Activated CD8-positive, alpha-beta memory T cell treated with anti-CD3 and anti-CD28 coated beads, Interleukin-2, amount 50 U/mL, for 24 hours (primary cell): ENCODE measurements around the gene TARS3.

ENCODE experiments used
- DNase-seq: peaks from one replicate; pipeline ENCODE4 v3.0.0-alpha.2; 2020; ENCODE audit errors: extremely low read depth

The TARS3 gene

GRCh38 chr15:101698314-101698713, 26.0 kb downstream of the TARS3 start:
- no peak for DNase-seq

GRCh38 chr15:101697488-101697887, 26.8 kb downstream of the TARS3 start:
- no peak for DNase-seq

GRCh38 chr15:101696829-101697228, 27.4 kb downstream of the TARS3 start:
- DNase-seq, result no peak

GRCh38 chr15:101694261-101694660, 30.0 kb downstream of the TARS3 start:
- no peak for DNase-seq

GRCh38 chr15:101692801-101693598, 31.3 kb downstream of the TARS3 start:
- no peak for DNase-seq

- no peak for DNase-seq
Observed at GRCh38 chr15:101689901-101690300, 34.4 kb downstream of the TARS3 start.

GRCh38 chr15:101686718-101687117, 37.6 kb downstream of the TARS3 start:
- DNase-seq, result no peak

- DNase-seq, result no peak
Observed at GRCh38 chr15:101684877-101685276, 39.4 kb downstream of the TARS3 start.

GRCh38 chr15:101684384-101684783, 39.9 kb downstream of the TARS3 start:
- no peak for DNase-seq

- DNase-seq, result no peak
Observed at GRCh38 chr15:101679806-101680205, 44.5 kb downstream of the TARS3 start.

- DNase-seq, result no peak
Observed at GRCh38 chr15:101676921-101677329, 47.3 kb downstream of the TARS3 start.

GRCh38 chr15:101675796-101676582, 48.3 kb downstream of the TARS3 start:
- DNase-seq, result no peak

GRCh38 chr15:101675015-101675414, 49.3 kb downstream of the TARS3 start:
- no peak for DNase-seq

GRCh38 chr15:101672298-101672697, 52.0 kb downstream of the TARS3 start:
- DNase-seq, result no peak

- DNase-seq, result no peak
Observed at GRCh38 chr15:101669744-101670143, 54.5 kb downstream of the TARS3 start.

- DNase-seq, result no peak
Observed at GRCh38 chr15:101667881-101668280, 56.4 kb downstream of the TARS3 start.

GRCh38 chr15:101664303-101664913, 59.9 kb downstream of the TARS3 start:
- no peak for DNase-seq

- no peak for DNase-seq
Observed at GRCh38 chr15:101662203-101662602, 62.1 kb downstream of the TARS3 start.

GRCh38 chr15:101660005-101660404, 64.3 kb downstream of the TARS3 start:
- DNase-seq, result no peak

- no peak for DNase-seq
Observed at GRCh38 chr15:101657968-101658784, 66.1 kb downstream of the TARS3 start.

- no peak for DNase-seq
Observed at GRCh38 chr15:101657171-101657570, 67.1 kb downstream of the TARS3 start.
